Neuronal stem cell (in vitro differentiated cells): ENCODE measurements around the gene EIF4A3.
A peak's percentile ranks its signal among the peaks of the same experiment; 100 is the strongest.

Experiments used
- DNase-seq: peaks from one replicate; pipeline ENCODE4 v3.0.0-alpha.2; 2013; ENCODE audit warnings: low spot score
- H2AFZ ChIP-seq: one replicate; pipeline ENCODE4 v1.6.1; 2013; ENCODE audit warnings: mild to moderate bottlenecking, low read length, inconsistent platforms
- H2AK5ac ChIP-seq: 2 replicates; pipeline ENCODE4 v1.6.1; 2013; ENCODE audit warnings: low read depth, mild to moderate bottlenecking, inconsistent platforms, low read length, moderate library complexity, mixed read lengths
- H2BK120ac ChIP-seq: 2 replicates; pipeline ENCODE4 v1.6.1; 2013; ENCODE audit warnings: low read depth, mild to moderate bottlenecking, inconsistent platforms, low read length, moderate library complexity, mixed read lengths
- H2BK12ac ChIP-seq: one replicate; pipeline ENCODE4 v1.6.1; 2013; ENCODE audit warnings: low read length, inconsistent platforms
- H2BK15ac ChIP-seq: 2 replicates; pipeline ENCODE4 v1.6.1; 2013; ENCODE audit warnings: mild to moderate bottlenecking, low read length, inconsistent platforms, mixed read lengths
- H2BK5ac ChIP-seq: one replicate; pipeline ENCODE4 v1.6.1; 2013; ENCODE audit warnings: inconsistent platforms, mild to moderate bottlenecking, low read length, moderate library complexity
- H3K14ac ChIP-seq: one replicate; pipeline ENCODE4 v1.6.1; 2013; ENCODE audit warnings: low read length, inconsistent platforms
- H3K18ac ChIP-seq: 2 replicates; pipeline ENCODE4 v1.6.1; 2013; ENCODE audit warnings: low read length, inconsistent platforms
- H3K23ac ChIP-seq: 2 replicates; pipeline ENCODE4 v1.6.1; 2013; ENCODE audit warnings: low read depth, mild to moderate bottlenecking, mixed read lengths, low read length, inconsistent platforms; ENCODE audit not compliant: poor library complexity
- H3K27ac ChIP-seq: replicated peaks from 3 replicates; pipeline ENCODE4 v1.5.1; 2013; ENCODE audit warnings: low read length, inconsistent platforms
- H3K27me3 ChIP-seq, 3 experiments: 2 replicates each; pipeline ENCODE4 v1.6.1; 2013; ENCODE audit warnings: low read length in 3 of 3, mild to moderate bottlenecking in 2 of 3, inconsistent platforms in 1 of 3, low read depth in 1 of 3, mixed read lengths in 1 of 3, moderate library complexity in 1 of 3; ENCODE audit not compliant: control insufficient read depth in 3 of 3, insufficient read depth in 3 of 3
- H3K36me3 ChIP-seq, 2 donors: replicated peaks in 1 of 2; 2 replicates each; pipeline ENCODE4 v1.6.1; 2013; ENCODE audit warnings: low read length in 2 of 2; ENCODE audit not compliant: control insufficient read depth in 2 of 2, insufficient read depth in 2 of 2
- H3K4ac ChIP-seq: 2 replicates; pipeline ENCODE4 v1.6.1; 2013; ENCODE audit warnings: inconsistent platforms, mild to moderate bottlenecking, low read length, moderate library complexity
- H3K4me1 ChIP-seq, 2 donors: 1 replicate in 1 of 2; 2 replicates in 1 of 2; pipeline ENCODE4 v1.6.1; 2013; ENCODE audit warnings: low read length in 2 of 2, low read depth in 1 of 2; ENCODE audit not compliant: control insufficient read depth in 2 of 2, insufficient read depth in 1 of 2
- H3K4me2 ChIP-seq: one replicate; pipeline ENCODE4 v1.6.1; 2013; ENCODE audit warnings: mild to moderate bottlenecking, low read length, inconsistent platforms; ENCODE audit not compliant: insufficient read depth, poor library complexity, severe bottlenecking
- H3K4me3 ChIP-seq, 2 donors: 2 replicates each; pipeline ENCODE4 v1.5.1; 2013; ENCODE audit warnings: low read length in 2 of 2, mild to moderate bottlenecking in 2 of 2, inconsistent platforms in 1 of 2, moderate library complexity in 1 of 2
- H3K79me1 ChIP-seq: one replicate; pipeline ENCODE4 v1.6.1; 2013; ENCODE audit warnings: low read depth, mild to moderate bottlenecking, inconsistent platforms, low read length, moderate library complexity
- H3K9ac ChIP-seq: one replicate; pipeline ENCODE4 v1.6.1; 2013; ENCODE audit warnings: mild to moderate bottlenecking, low read depth, low read length, inconsistent platforms; ENCODE audit not compliant: poor library complexity
- H3K9me3 ChIP-seq, 2 donors: replicated peaks in 1 of 2; 2 replicates each; pipeline versions ENCODE3 to v1.6.1; 2013; ENCODE audit warnings: low read length in 2 of 2, mild to moderate bottlenecking in 2 of 2, inconsistent platforms in 1 of 2, low read depth in 1 of 2, mixed read lengths in 1 of 2, moderate library complexity in 1 of 2; ENCODE audit not compliant: control insufficient read depth in 2 of 2, insufficient read depth in 1 of 2
- H4K8ac ChIP-seq: one replicate; pipeline ENCODE4 v1.6.1; 2013; ENCODE audit warnings: low read depth, mild to moderate bottlenecking, inconsistent platforms, low read length, moderate library complexity
- H4K91ac ChIP-seq: one replicate; pipeline ENCODE4 v1.6.1; 2013; ENCODE audit warnings: low read length, low read depth, mild to moderate bottlenecking, inconsistent platforms; ENCODE audit not compliant: poor library complexity
- WGBS, 2 donors: extraction: QIAGEN DNeasy Blood & Tissue Kit; methylation state at CpG; one replicate each; pipeline ENCODE4 v1.1.7; 2013; ENCODE audit warnings: missing lambda C conversion rate in 2 of 2, mixed read lengths in 1 of 2; ENCODE audit not compliant: insufficient read length in 2 of 2, insufficient replicate concordance in 1 of 2; ENCODE audit errors: extremely low coverage in 2 of 2; 5-methylcytosine and 5-hydroxymethylcytosine counted together

The EIF4A3 gene

GRCh38 chr17:80100035-80100323 is 46.9 kb downstream of the EIF4A3 start:
- Histone ChIP-seq H3K23ac (no peak overlapping the region), H3K36me3 (no peaks in the 10 kb centered on the region), H3K9me3 (no peaks in the 10 kb centered on the region), H3K18ac (no peak overlapping the region), H3K4me3 (no peak overlapping the region), H3K4me2 (no peak overlapping the region), H3K27me3 (no peaks in the 10 kb centered on the region), H2BK12ac (no peak overlapping the region), H3K14ac (no peak overlapping the region), H4K8ac (no peak overlapping the region), H4K91ac (no peak overlapping the region), H3K79me1 (peaks cover 15% of the 10 kb centered on the region), H3K27ac (no peak overlapping the region), H3K4me1 (peaks cover 7 to 18% of the 10 kb centered on the region in 2 donors), H2BK120ac (no peak overlapping the region), H2AFZ (peak overlapping the region; percentile 10), H2BK5ac (no peak overlapping the region), H2AK5ac (peak overlapping the region; percentile 10), H3K9ac (no peak overlapping the region), H2BK15ac (peak overlapping the region; percentile 2), H3K4ac (peak overlapping the region; percentile 98)
- no CpG with 5 or more reads among the region's 4 CpGs for WGBS, 2 donors
- DNase-seq = no peak

- Histone ChIP-seq H3K4me1 (peaks cover 7 to 18% of the 10 kb centered on the region in 2 donors), H2BK12ac (no peak overlapping the region), H2AFZ (no peak overlapping the region), H3K14ac (no peak overlapping the region), H2BK120ac (no peak overlapping the region), H3K79me1 (peaks cover 15% of the 10 kb centered on the region), H3K9ac (no peak overlapping the region), H3K27me3 (no peaks in the 10 kb centered on the region), H2AK5ac (peak overlapping the region; percentile 93), H3K18ac (no peak overlapping the region), H3K4me3 (no peak overlapping the region), H2BK5ac (no peak overlapping the region), H3K36me3 (no peaks in the 10 kb centered on the region), H3K27ac (no peak overlapping the region), H3K9me3 (no peaks in the 10 kb centered on the region), H3K4me2 (no peak overlapping the region), H3K23ac (no peak overlapping the region), H4K8ac (no peak overlapping the region), H2BK15ac (peak overlapping the region; percentile 64), H3K4ac (peak overlapping the region; percentile 98), H4K91ac (no peak overlapping the region)
- WGBS, 2 donors = no CpG with 5 or more reads among the region's 27 CpGs
- no peak for DNase-seq
These were observed 47.5 kb downstream of the EIF4A3 start for GRCh38 chr17:80099291-80100034.

- Histone ChIP-seq H3K9ac (peak overlapping the region; percentile 30), H3K36me3 (no peaks in the 10 kb centered on the region), H2BK120ac (no peak overlapping the region), H3K27ac (no peak overlapping the region), H3K79me1 (peaks cover 14% of the 10 kb centered on the region), H3K4me3 (no peak overlapping the region), H3K4me2 (no peak overlapping the region), H3K18ac (no peak overlapping the region), H3K4me1 (peaks cover 7 to 16% of the 10 kb centered on the region in 2 donors), H2BK5ac (no peak overlapping the region), H2BK15ac (no peak overlapping the region), H4K8ac (peak overlapping the region; percentile 3), H3K14ac (peak overlapping the region; percentile 71), H3K27me3 (no peaks in the 10 kb centered on the region), H3K9me3 (no peaks in the 10 kb centered on the region), H2AK5ac (peak overlapping the region; percentile 25), H3K23ac (peak overlapping the region; percentile 65), H2AFZ (no peak overlapping the region), H2BK12ac (peak overlapping the region; percentile 58), H4K91ac (no peak overlapping the region), H3K4ac (no peak overlapping the region)
- no peak for DNase-seq
- WGBS, 2 donors = 100% methylated on average over 1 of the region's 23 CpGs; no CpG with 5 or more reads in 1 of the 2 donors
These were observed 48.9 kb downstream of the EIF4A3 start for GRCh38 chr17:80097844-80098691.

GRCh38 chr17:80097127-80097621 is 49.8 kb downstream of the EIF4A3 start:
- Histone ChIP-seq H2BK12ac (no peak overlapping the region), H3K23ac (no peak overlapping the region), H3K27me3 (no peaks in the 10 kb centered on the region), H2AK5ac (peak overlapping the region; percentile 10), H3K9ac (no peak overlapping the region), H4K8ac (no peak overlapping the region), H3K27ac (no peak overlapping the region), H2AFZ (peak overlapping the region; percentile 70), H3K18ac (peak overlapping the region; percentile 72), H4K91ac (no peak overlapping the region), H3K4me2 (no peak overlapping the region), H3K9me3 (no peaks in the 10 kb centered on the region), H3K4me1 (peaks cover 4 to 9% of the 10 kb centered on the region in 2 donors), H2BK15ac (peak overlapping the region; percentile 75), H2BK120ac (no peak overlapping the region), H3K4ac (no peak overlapping the region), H3K36me3 (no peaks in the 10 kb centered on the region), H3K79me1 (peaks cover 13% of the 10 kb centered on the region), H3K14ac (no peak overlapping the region), H3K4me3 (no peak overlapping the region), H2BK5ac (no peak overlapping the region)
- no CpG with 5 or more reads among the region's 17 CpGs for WGBS, 2 donors
- DNase-seq = no peak
